CD14-positive monocyte (primary cell): ENCODE results near the gene ATG101. TPM values are rescaled to one million over a fixed set of nuclear protein-coding genes. Genes with fewer than 3 reads are reported as not detected.

Experiments
- DNase-seq, 3 donors: peaks; one replicate each; pipeline ENCODE4 v3.0.0-alpha.2; 2011 to 2022
- H2AFZ ChIP-seq: 2 replicates; pipeline ENCODE4 v1.6.0; 2012; ENCODE audit warnings: mild to moderate bottlenecking, low read depth, low read length, inconsistent platforms; ENCODE audit not compliant: insufficient read depth, poor library complexity, severe bottlenecking
- H3K27ac ChIP-seq, 2 donors: 1 replicate in 1 of 2; 2 replicates in 1 of 2; pipeline ENCODE4 v1.5.1; 2012 to 2013; ENCODE audit warnings: low read length in 2 of 2, control low read depth in 1 of 2, inconsistent platforms in 1 of 2, low read depth in 1 of 2, mild to moderate bottlenecking in 1 of 2
- H3K27me3 ChIP-seq, 2 donors: one replicate each; pipeline versions ENCODE4 v1.6.0 to v1.6.1; 2011 to 2013; ENCODE audit warnings: low read length in 2 of 2; ENCODE audit not compliant: control insufficient read depth in 2 of 2, insufficient read depth in 2 of 2
- H3K36me3 ChIP-seq, 2 donors: replicated peaks in 1 of 2; 1 replicate in 1 of 2; 2 replicates in 1 of 2; pipeline versions ENCODE4 v1.5.1 to v1.6.1; 2012 to 2013; ENCODE audit warnings: low read length in 2 of 2, control low read depth in 1 of 2, inconsistent platforms in 1 of 2, mild to moderate bottlenecking in 1 of 2; ENCODE audit not compliant: insufficient read depth in 2 of 2, control insufficient read depth in 1 of 2
- H3K4me1 ChIP-seq, 2 donors: 1 replicate in 1 of 2; 2 replicates in 1 of 2; pipeline versions ENCODE4 v1.5.1 to v1.6.1; 2012 to 2013; ENCODE audit warnings: low read length in 2 of 2, control low read depth in 1 of 2, inconsistent platforms in 1 of 2, mild to moderate bottlenecking in 1 of 2, moderate library complexity in 1 of 2; ENCODE audit not compliant: insufficient read depth in 2 of 2, control insufficient read depth in 1 of 2
- H3K4me2 ChIP-seq: replicated peaks from 2 replicates; pipeline ENCODE3; 2012; ENCODE audit warnings: low read length, moderate library complexity, mild to moderate bottlenecking; ENCODE audit not compliant: poor library complexity, severe bottlenecking; ENCODE audit errors: extremely low read depth
- H3K4me3 ChIP-seq, 3 experiments: fragments of 200-600 bp in 1 of 3; sonication (generic) in 1 of 3; replicated peaks in 1 of 3; 1 replicate in 2 of 3; 2 replicates in 1 of 3; pipeline ENCODE4 v1.5.1; 2011 to 2013; ENCODE audit warnings: low read length in 3 of 3, mild to moderate bottlenecking in 3 of 3, control low read depth in 2 of 3, low read depth in 2 of 3, inconsistent platforms in 1 of 3, moderate library complexity in 1 of 3
- H3K79me2 ChIP-seq: 2 replicates; pipeline ENCODE4 v1.6.0; 2012; ENCODE audit warnings: mild to moderate bottlenecking, control low read depth, inconsistent platforms, low read length, moderate library complexity; ENCODE audit not compliant: insufficient read depth
- H3K9ac ChIP-seq: 2 replicates; pipeline ENCODE4 v1.6.0; 2017; ENCODE audit warnings: low read length, mild to moderate bottlenecking; ENCODE audit not compliant: insufficient read depth, poor library complexity, severe bottlenecking
- H3K9me3 ChIP-seq, 2 donors: replicated peaks in 1 of 2; 1 replicate in 1 of 2; 2 replicates in 1 of 2; pipeline versions ENCODE4 v1.5.1 to v1.6.1; 2012 to 2013; ENCODE audit warnings: low read length in 2 of 2, control low read depth in 1 of 2; ENCODE audit not compliant: control insufficient read depth in 1 of 2, insufficient read depth in 1 of 2
- H4K20me1 ChIP-seq: 2 replicates; pipeline ENCODE4 v1.6.0; 2012; ENCODE audit warnings: mild to moderate bottlenecking, low read length, control low read depth, moderate library complexity; ENCODE audit not compliant: insufficient read depth
- H3K27ac Mint-ChIP-seq, 7 donors: one replicate each; pipeline ENCODE4 v1.8.0; 2020; ENCODE audit warnings: mild to moderate bottlenecking in 7 of 7, mixed read lengths in 7 of 7, moderate library complexity in 6 of 7, inconsistent platforms in 2 of 7
- H3K27me3 Mint-ChIP-seq, 3 donors: one replicate each; pipeline ENCODE4 v1.8.0; 2021 to 2022; ENCODE audit warnings: low read depth in 3 of 3, mild to moderate bottlenecking in 3 of 3, mixed read lengths in 3 of 3, moderate library complexity in 3 of 3, inconsistent platforms in 1 of 3
- H3K36me3 Mint-ChIP-seq, 2 donors: one replicate each; pipeline ENCODE4 v1.8.0; 2020; ENCODE audit warnings: mixed read lengths in 2 of 2, inconsistent platforms in 1 of 2, mild to moderate bottlenecking in 1 of 2
- H3K4me1 Mint-ChIP-seq: one replicate; pipeline ENCODE4 v1.8.0; 2020; ENCODE audit warnings: mild to moderate bottlenecking, mixed read lengths
- H3K4me3 Mint-ChIP-seq, 2 donors: one replicate each; pipeline ENCODE4 v1.8.0; 2020; ENCODE audit warnings: mild to moderate bottlenecking in 2 of 2, mixed read lengths in 2 of 2, moderate library complexity in 1 of 2
- H3K9me3 Mint-ChIP-seq, 7 donors: one replicate each; pipeline ENCODE4 v1.8.0; 2020 to 2022; ENCODE audit warnings: mixed read lengths in 7 of 7, mild to moderate bottlenecking in 6 of 7, moderate library complexity in 6 of 7, inconsistent platforms in 2 of 7
- WGBS: methylation state at CpG from one replicate; pipeline ENCODE4 v1.1.5; 2013; ENCODE audit warnings: missing lambda C conversion rate; ENCODE audit not compliant: insufficient coverage; 5-methylcytosine and 5-hydroxymethylcytosine counted together
- intact Hi-C, 2 donors: fragments of 100-400 bp; cut with micrococcal nuclease; formaldehyde crosslinking; loops; one replicate each; pipeline versions ENCODE4 v1.15.0 to v1.15.1; 2023
- polyA plus RNA-seq, 3 donors: library from polyadenylated mRNA; depleted of rRNA in 1 of 3; unstranded in 2 of 3; stranded (reverse) in 1 of 3; fragments of 300-500 nt in 2 of 3; fragments of >200 nt in 1 of 3; fragmentation: Illumina TruSeq in 2 of 3; gene quantifications; 1 replicate in 2 of 3; 2 replicates in 1 of 3; pipeline ENCODE4 v1.2.3, GENCODE V29; 2012 to 2021
- TF ChIP-seq, protein P1 (sequence below): fragments of 200-600 bp; IDR thresholded peaks from one replicate; pipeline ENCODE4 v1.8.0; 2022; ENCODE audit warnings: antibody characterized with exemption, mild to moderate bottlenecking

The ATG101 gene
- polyA plus RNA-seq, 3 donors, result 20.5 to 120 (median 26.4) TPM

DNA sequence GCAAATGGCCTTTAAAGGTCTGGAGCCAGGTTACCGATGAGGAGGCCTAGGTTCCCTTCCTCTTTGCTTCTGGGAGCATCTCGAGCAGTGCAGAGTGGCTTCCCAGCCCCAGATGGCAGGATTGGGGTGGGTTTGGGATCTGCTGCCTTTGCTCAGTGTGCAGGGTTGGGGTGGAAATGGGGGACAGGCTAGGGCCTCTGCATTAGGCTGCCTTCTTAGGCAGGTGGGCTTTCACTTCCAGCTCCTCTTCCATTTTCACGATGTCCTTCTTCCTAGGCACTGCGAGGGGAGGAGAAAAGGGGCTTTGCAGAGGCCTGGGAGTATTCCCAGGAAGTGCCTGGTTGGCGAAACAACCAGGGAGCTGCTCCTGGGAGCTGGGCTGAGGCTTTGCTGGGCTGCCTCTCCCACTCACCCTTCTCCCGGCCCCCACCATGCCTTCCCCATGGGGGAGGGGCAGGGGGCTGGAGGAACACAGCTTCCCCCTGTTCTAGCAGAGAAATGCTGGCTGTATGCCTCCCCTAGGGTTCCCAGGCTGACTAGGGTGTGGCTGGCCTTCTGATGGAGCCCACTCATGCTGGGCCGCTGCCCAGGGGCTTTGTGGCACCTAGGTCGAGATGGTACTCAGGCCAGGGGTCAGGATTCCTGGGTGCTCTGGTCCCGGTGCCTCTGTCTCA lies 16.1 kb upstream of the ATG101 start:
- Histone ChIP-seq H3K9ac (peak overlapping the region; percentile 94), H2AFZ (no peak overlapping the region), H3K27ac (no peak overlapping the region), H3K4me1 (peaks cover 26 to 49% of the 10 kb centered on the region in 2 donors), H3K4me2 (peak overlapping the region; percentile 79), H3K4me3 (peak overlapping the region; percentile 60 to 87 (median 63)), H3K36me3 (peaks cover 0 to 20% of the 10 kb centered on the region in 2 donors), H4K20me1 (peaks cover 71% of the 10 kb centered on the region), H3K79me2 (no peaks in the 10 kb centered on the region), H3K27me3 (peaks cover 0 to 24% of the 10 kb centered on the region in 2 donors), H3K9me3 (no peaks in the 10 kb centered on the region)
- Mint-ChIP-seq H3K27ac (peak overlapping the region in 3 of 7 donors; percentile 46 to 94 (median 68)), H3K9me3 (peaks cover 0 to 16% (median 5%) of the 10 kb centered on the region in 7 donors), H3K27me3 (peaks cover 30 to 42% (median 38%) of the 10 kb centered on the region in 3 donors), H3K4me1 (peaks cover 26% of the 10 kb centered on the region), H3K4me3 (peak overlapping the region; percentile 94 to 99), H3K36me3 (peaks cover 25 to 43% of the 10 kb centered on the region in 2 donors)
- intact Hi-C loops, result loop anchor here in 1 of 2 donors (2.0 kb wide), 1 partner anchor 15 kb away; the partner anchor contains the start of gene ATG101
- no peak for DNase-seq
- WGBS, result 100% methylated on average over 3 of the region's 9 CpGs
- TF ChIP-seq, protein P1, sequence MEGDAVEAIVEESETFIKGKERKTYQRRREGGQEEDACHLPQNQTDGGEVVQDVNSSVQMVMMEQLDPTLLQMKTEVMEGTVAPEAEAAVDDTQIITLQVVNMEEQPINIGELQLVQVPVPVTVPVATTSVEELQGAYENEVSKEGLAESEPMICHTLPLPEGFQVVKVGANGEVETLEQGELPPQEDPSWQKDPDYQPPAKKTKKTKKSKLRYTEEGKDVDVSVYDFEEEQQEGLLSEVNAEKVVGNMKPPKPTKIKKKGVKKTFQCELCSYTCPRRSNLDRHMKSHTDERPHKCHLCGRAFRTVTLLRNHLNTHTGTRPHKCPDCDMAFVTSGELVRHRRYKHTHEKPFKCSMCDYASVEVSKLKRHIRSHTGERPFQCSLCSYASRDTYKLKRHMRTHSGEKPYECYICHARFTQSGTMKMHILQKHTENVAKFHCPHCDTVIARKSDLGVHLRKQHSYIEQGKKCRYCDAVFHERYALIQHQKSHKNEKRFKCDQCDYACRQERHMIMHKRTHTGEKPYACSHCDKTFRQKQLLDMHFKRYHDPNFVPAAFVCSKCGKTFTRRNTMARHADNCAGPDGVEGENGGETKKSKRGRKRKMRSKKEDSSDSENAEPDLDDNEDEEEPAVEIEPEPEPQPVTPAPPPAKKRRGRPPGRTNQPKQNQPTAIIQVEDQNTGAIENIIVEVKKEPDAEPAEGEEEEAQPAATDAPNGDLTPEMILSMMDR, result no peak

DNA sequence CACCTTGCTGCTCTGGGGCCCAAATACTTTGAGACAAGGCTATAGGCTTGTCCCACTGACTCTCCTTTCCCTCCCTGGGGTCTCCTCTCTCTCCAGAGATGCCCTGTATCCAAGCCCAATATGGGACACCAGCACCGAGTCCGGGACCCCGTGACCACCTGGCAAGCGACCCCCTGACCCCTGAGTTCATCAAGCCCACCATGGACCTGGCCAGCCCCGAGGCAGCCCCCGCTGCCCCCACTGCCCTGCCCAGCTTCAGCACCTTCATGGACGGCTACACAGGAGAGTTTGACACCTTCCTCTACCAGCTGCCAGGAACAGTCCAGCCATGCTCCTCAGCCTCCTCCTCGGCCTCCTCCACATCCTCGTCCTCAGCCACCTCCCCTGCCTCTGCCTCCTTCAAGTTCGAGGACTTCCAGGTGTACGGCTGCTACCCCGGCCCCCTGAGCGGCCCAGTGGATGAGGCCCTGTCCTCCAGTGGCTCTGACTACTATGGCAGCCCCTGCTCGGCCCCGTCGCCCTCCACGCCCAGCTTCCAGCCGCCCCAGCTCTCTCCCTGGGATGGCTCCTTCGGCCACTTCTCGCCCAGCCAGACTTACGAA lies 15.4 kb upstream of the ATG101 start:
- Histone ChIP-seq H3K4me2 (peak overlapping the region; percentile 79), H3K36me3 (peaks cover 0 to 20% of the 10 kb centered on the region in 2 donors), H3K4me3 (peak overlapping the region in 1 of 3 experiments; percentile 87), H3K27me3 (peaks cover 0 to 24% of the 10 kb centered on the region in 2 donors), H3K79me2 (no peaks in the 10 kb centered on the region), H3K27ac (no peak overlapping the region), H4K20me1 (peaks cover 73% of the 10 kb centered on the region), H3K9ac (no peak overlapping the region), H3K9me3 (no peaks in the 10 kb centered on the region), H3K4me1 (peaks cover 26 to 42% of the 10 kb centered on the region in 2 donors), H2AFZ (no peak overlapping the region)
- H3K27me3 Mint-ChIP-seq, result peaks cover 26 to 39% (median 34%) of the 10 kb centered on the region in 3 donors
- 96% methylated on average over 17 of the region's 21 CpGs for WGBS
- peaks cover 22 to 44% of the 10 kb centered on the region in 2 donors for H3K36me3 Mint-ChIP-seq
- H3K27ac Mint-ChIP-seq, result peak overlapping the region in 3 of 7 donors; percentile 18 to 68 (median 30)
- peaks cover 0 to 16% (median 5%) of the 10 kb centered on the region in 7 donors for H3K9me3 Mint-ChIP-seq
- H3K4me1 Mint-ChIP-seq, result peaks cover 21% of the 10 kb centered on the region
- intact Hi-C loops, result no loop called here
- no peak for DNase-seq
- TF ChIP-seq, protein P1, result no peak
- peak overlapping the region in 1 of 2 donors; percentile 34 for H3K4me3 Mint-ChIP-seq
